ENCODE measurements around the gene PELI2. TPM values are rescaled to one million over a fixed set of nuclear protein-coding genes. Genes with fewer than 3 reads are reported as not detected.

PELI2 gene, protein sequence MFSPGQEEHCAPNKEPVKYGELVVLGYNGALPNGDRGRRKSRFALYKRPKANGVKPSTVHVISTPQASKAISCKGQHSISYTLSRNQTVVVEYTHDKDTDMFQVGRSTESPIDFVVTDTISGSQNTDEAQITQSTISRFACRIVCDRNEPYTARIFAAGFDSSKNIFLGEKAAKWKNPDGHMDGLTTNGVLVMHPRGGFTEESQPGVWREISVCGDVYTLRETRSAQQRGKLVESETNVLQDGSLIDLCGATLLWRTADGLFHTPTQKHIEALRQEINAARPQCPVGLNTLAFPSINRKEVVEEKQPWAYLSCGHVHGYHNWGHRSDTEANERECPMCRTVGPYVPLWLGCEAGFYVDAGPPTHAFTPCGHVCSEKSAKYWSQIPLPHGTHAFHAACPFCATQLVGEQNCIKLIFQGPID
- total RNA-seq (2022; extraction: Qiagen RNA extraction), result 0.85 to 1.6 TPM (median 1.2 TPM) in 5 replicates

DNA sequence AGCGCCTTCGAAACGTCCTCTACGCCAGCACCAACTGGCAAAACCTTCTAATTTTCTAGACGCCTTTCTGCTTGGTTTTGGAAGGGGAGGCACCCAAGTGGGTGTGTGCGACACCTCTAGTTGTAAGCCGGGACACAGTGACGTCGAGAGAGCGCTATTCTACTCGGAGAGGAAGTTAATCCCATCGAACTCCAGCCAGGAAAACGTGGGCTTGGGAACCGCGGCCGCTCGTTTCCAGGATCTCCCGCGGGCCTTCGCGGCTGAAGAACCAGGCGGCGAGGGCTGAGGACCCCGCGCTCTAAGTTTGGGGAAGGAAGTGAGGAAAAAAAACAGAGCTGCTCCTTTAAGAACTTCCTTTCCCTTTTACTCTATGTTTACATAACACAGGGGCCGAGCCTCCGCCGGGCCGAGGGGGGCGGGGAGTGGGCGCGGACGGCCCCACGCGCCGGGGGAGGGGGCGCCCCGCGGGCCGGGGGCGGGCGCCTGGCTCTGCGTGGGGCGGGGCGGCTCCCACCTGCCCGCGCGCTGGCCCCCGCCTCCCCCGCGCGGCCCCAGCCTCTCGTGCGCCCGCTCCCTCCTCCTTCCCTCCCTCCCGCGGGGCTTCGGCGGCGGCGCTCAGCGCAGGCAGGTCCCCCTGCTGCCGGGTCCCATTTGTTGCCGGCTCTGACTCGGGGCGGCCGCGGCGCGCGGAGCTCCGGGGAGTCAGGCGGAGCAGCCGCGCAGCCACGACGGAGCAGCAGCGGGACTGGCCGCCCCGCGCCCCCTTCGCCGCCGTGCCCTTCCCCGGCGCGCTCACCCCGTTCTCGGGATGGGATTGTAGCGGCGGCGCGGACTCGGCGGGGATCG lies at the start of gene PELI2:
PELI2 (plus strand) TSS at position 647 of the 846 bp plus-strand sequence. CDS start 250 bp downstream, outside the sequence.

